ENCODE data around the gene LRMDA. TPM values are rescaled to one million over a fixed set of nuclear protein-coding genes. Genes with fewer than 3 reads are reported as not detected.

The LRMDA gene
- total and polyA plus RNA-seq, 2 donors (not counting 3 experiments of a cell fraction or from before 2014, with no cell fraction given): 9.7 to 18.0 TPM

DNA sequence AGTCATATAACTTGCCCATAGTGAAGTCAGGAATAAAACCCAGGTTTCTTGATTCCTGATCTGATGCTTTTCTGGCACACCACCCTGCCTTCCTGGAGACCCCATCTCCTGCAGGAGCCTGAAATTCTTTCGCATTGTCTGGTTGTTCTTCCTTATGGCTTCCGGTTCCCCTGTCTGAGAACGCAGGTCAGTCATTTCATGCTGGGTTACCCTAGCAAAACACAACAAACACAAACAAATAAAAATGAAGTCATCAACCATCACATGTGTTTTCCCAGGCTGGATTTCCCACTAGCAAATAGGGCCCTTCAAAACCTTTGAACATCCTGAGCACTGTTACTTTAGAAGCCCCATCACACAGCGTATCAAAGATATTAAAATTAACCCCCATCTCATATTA, 569.6 kb downstream of the LRMDA start:
- DNase-seq (ENCODE audit: low read depth, low spot score) (no peak), FAIRE-seq (no peak)
- H3K27me3 ChIP-seq (ENCODE audit: control insufficient read depth in 2 of 2, insufficient read depth in 2 of 2, low read length in 2 of 2): no peaks in the 10 kb centered on the region
- TF ChIP-seq, protein P1, sequence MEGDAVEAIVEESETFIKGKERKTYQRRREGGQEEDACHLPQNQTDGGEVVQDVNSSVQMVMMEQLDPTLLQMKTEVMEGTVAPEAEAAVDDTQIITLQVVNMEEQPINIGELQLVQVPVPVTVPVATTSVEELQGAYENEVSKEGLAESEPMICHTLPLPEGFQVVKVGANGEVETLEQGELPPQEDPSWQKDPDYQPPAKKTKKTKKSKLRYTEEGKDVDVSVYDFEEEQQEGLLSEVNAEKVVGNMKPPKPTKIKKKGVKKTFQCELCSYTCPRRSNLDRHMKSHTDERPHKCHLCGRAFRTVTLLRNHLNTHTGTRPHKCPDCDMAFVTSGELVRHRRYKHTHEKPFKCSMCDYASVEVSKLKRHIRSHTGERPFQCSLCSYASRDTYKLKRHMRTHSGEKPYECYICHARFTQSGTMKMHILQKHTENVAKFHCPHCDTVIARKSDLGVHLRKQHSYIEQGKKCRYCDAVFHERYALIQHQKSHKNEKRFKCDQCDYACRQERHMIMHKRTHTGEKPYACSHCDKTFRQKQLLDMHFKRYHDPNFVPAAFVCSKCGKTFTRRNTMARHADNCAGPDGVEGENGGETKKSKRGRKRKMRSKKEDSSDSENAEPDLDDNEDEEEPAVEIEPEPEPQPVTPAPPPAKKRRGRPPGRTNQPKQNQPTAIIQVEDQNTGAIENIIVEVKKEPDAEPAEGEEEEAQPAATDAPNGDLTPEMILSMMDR (IDR thresholded peaks at IDR 0.05; ENCODE audit: extremely low read depth in 1 of 2, insufficient read depth in 1 of 2, low read depth in 1 of 2, low read length in 2 of 2): no peak
- TF ChIP-seq MYC (IDR thresholded peaks at IDR 0.05; ENCODE audit: low read depth, low read length) (no peak), GATA2 (IDR thresholded peaks at IDR 0.05; ENCODE audit: insufficient read depth, insufficient read length, low read depth, low read length) (no peak), EZH2 (IDR thresholded peaks at IDR 0.05; ENCODE audit: borderline replicate concordance, low read depth, low read length, severe bottlenecking) (no peak), JUN (IDR thresholded peaks at IDR 0.05; ENCODE audit: borderline replicate concordance, insufficient read depth, insufficient read length, low read depth) (no peak)
- no peak overlapping the region for H2AFZ ChIP-seq (ENCODE audit: low read depth, low read length)
- no peaks in the 10 kb centered on the region for H3K79me2 ChIP-seq (ENCODE audit: control insufficient read depth, insufficient read depth, low read length)
- no peaks in the 10 kb centered on the region for H3K9me1 ChIP-seq (replicated peaks; ENCODE audit: control insufficient read depth, extremely low read depth, insufficient read depth, low read length)
- no peaks in the 10 kb centered on the region for H4K20me1 ChIP-seq (replicated peaks; ENCODE audit: control insufficient read depth, extremely low read depth, insufficient read depth, low read length)
- H3K27ac ChIP-seq (ENCODE audit: insufficient read depth, low read depth, low read length): no peak overlapping the region
- H3K36me3 ChIP-seq (ENCODE audit: control insufficient read depth in 2 of 2, extremely low read depth in 1 of 2, insufficient read depth in 2 of 2, low read length in 2 of 2): no peaks in the 10 kb centered on the region
- no peak overlapping the region for H3K4me2 ChIP-seq (ENCODE audit: insufficient read depth, low read length)
- no peaks in the 10 kb centered on the region for H3K4me1 ChIP-seq (ENCODE audit: control insufficient read depth, extremely low read depth, insufficient read depth, low read length)
- no peak overlapping the region for H3K9ac ChIP-seq (replicated peaks; ENCODE audit: extremely low read depth, insufficient read depth, low read length)
- H3K4me3 ChIP-seq (replicated peaks in 1 of 3; ENCODE audit: insufficient read depth in 1 of 3, low read depth in 1 of 3, low read length in 3 of 3): no peak overlapping the region
- ChIA-PET POLR2A (no interaction called here), CTCF (no interaction called here)
- BruUV-seq (replicated peaks): no TSS peak
- dilution Hi-C loops (cut with MboI; ENCODE audit: extremely low pct_ligation_motif_present, low sequenced_read_pairs) (no loop called here), intact Hi-C loops (cut with micrococcal nuclease) (no loop called here)
- no peaks in the 10 kb centered on the region for H3K9me3 ChIP-seq (replicated peaks; ENCODE audit: control insufficient read depth, insufficient read depth, low read length)

DNA sequence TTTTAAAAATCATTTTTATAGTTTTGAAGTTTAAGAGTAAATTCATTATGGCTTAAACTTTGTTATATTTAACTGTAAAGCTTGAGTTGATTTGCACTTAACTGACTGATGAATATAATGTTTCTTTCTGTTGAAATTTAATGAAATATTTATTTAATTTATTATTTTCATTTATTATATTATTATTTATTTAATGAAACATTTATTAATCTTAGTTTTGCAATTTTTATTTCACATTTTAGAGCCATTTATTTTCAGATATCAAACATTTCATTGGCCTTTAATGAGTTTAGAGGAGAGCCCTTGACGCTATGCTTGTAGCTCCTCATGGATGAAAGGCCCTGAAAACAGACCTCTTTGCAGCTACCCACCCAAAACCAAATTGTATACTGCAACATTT, 570.0 kb downstream of the LRMDA start:
- H3K79me2 ChIP-seq (ENCODE audit: control insufficient read depth, insufficient read depth, low read length): no peaks in the 10 kb centered on the region
- H3K27ac ChIP-seq (ENCODE audit: insufficient read depth, low read depth, low read length): no peak overlapping the region
- H2AFZ ChIP-seq (ENCODE audit: low read depth, low read length): no peak overlapping the region
- no peaks in the 10 kb centered on the region for H3K27me3 ChIP-seq (ENCODE audit: control insufficient read depth in 2 of 2, insufficient read depth in 2 of 2, low read length in 2 of 2)
- no TSS peak for BruUV-seq (replicated peaks)
- H3K9ac ChIP-seq (replicated peaks; ENCODE audit: extremely low read depth, insufficient read depth, low read length): no peak overlapping the region
- ChIA-PET CTCF (no interaction called here), POLR2A (no interaction called here)
- dilution Hi-C loops (cut with MboI; ENCODE audit: extremely low pct_ligation_motif_present, low sequenced_read_pairs) (no loop called here), intact Hi-C loops (cut with micrococcal nuclease) (no loop called here)
- H3K4me1 ChIP-seq (ENCODE audit: control insufficient read depth, extremely low read depth, insufficient read depth, low read length): no peaks in the 10 kb centered on the region
- no peaks in the 10 kb centered on the region for H3K9me3 ChIP-seq (replicated peaks; ENCODE audit: control insufficient read depth, insufficient read depth, low read length)
- no peaks in the 10 kb centered on the region for H3K9me1 ChIP-seq (replicated peaks; ENCODE audit: control insufficient read depth, extremely low read depth, insufficient read depth, low read length)
- no peak overlapping the region for H3K4me3 ChIP-seq (replicated peaks in 1 of 3; ENCODE audit: insufficient read depth in 1 of 3, low read depth in 1 of 3, low read length in 3 of 3)
- FAIRE-seq: no peak
- no peaks in the 10 kb centered on the region for H3K36me3 ChIP-seq (ENCODE audit: control insufficient read depth in 2 of 2, extremely low read depth in 1 of 2, insufficient read depth in 2 of 2, low read length in 2 of 2)
- TF ChIP-seq POLR2AphosphoS5 (IDR thresholded peaks at IDR 0.05; ENCODE audit: insufficient read depth, low read depth, low read length) (no peak), JUN (IDR thresholded peaks at IDR 0.05; ENCODE audit: borderline replicate concordance, insufficient read depth, insufficient read length, low read depth) (no peak), FOS (IDR thresholded peaks at IDR 0.05; ENCODE audit: borderline replicate concordance, insufficient read depth, low read length) (no peak)
- no peaks in the 10 kb centered on the region for H4K20me1 ChIP-seq (replicated peaks; ENCODE audit: control insufficient read depth, extremely low read depth, insufficient read depth, low read length)
- DNase-seq (ENCODE audit: low read depth, low spot score): no peak
- H3K4me2 ChIP-seq (ENCODE audit: insufficient read depth, low read length): no peak overlapping the region
